Transverse colon (tissue), 4 donors: Measurements from ENCODE around the gene GFOD1. TPM values are rescaled to one million over a fixed set of nuclear protein-coding genes. Genes with fewer than 3 reads are reported as not detected.

Source experiments
- DNase-seq: peaks from one replicate; pipeline ENCODE4 v3.0.0-alpha.2; 2019
- H3K27ac ChIP-seq, 4 donors: fragments of 200-600 bp; sonication (generic); 2 replicates each; pipeline ENCODE4 v1.5.1; 2016 to 2018; ENCODE audit warnings: inconsistent platforms in 4 of 4
- H3K27me3 ChIP-seq: fragments of 200-600 bp; sonication (generic); 2 replicates; pipeline ENCODE4 v1.5.1; 2017; ENCODE audit warnings: inconsistent platforms
- H3K36me3 ChIP-seq, 4 donors: fragments of 200-600 bp; sonication (generic); 2 replicates each; pipeline ENCODE4 v1.5.1; 2017 to 2019; ENCODE audit warnings: inconsistent platforms in 4 of 4
- H3K4me1 ChIP-seq, 4 donors: fragments of 200-600 bp; sonication (generic); 2 replicates each; pipeline ENCODE4 v1.5.1; 2017 to 2020; ENCODE audit warnings: inconsistent platforms in 4 of 4
- H3K4me3 ChIP-seq, 4 donors: fragments of 200-600 bp; sonication (generic); 1 replicate in 1 of 4; 2 replicates in 3 of 4; pipeline versions ENCODE4 v1.5.1 to v1.6.1; 2017 to 2019; ENCODE audit warnings: inconsistent platforms in 4 of 4
- H3K9me3 ChIP-seq, 2 donors: fragments of 200-600 bp; sonication (generic); 2 replicates each; pipeline ENCODE4 v1.5.1; 2017 to 2019; ENCODE audit warnings: inconsistent platforms in 2 of 2
- EP300 ChIP-seq: sonication (generic); formaldehyde crosslinking; IDR thresholded peaks from one replicate; pipeline ENCODE4 v1.6.1; 2017; ENCODE audit warnings: antibody characterized with exemption, low read depth
- POLR2A ChIP-seq: fragments of 450-650 bp; IDR thresholded peaks from one replicate; pipeline ENCODE4 v1.6.1; 2016; ENCODE audit warnings: antibody characterized with exemption, mild to moderate bottlenecking, moderate library complexity
- POLR2AphosphoS5 ChIP-seq, 3 donors: sonication (generic); formaldehyde crosslinking; IDR thresholded peaks; one replicate each; pipeline ENCODE4 v1.6.1; 2016; ENCODE audit warnings: antibody characterized with exemption in 3 of 3
- WGBS, 2 donors: methylation state at CpG; one replicate each; pipeline ENCODE4 v1.1.5; 2018; ENCODE audit warnings: low coverage in 1 of 2; 5-methylcytosine and 5-hydroxymethylcytosine counted together
- in situ Hi-C, 4 donors: fragments of 200-750 bp; cut with MboI; loops; one replicate each; pipeline versions ENCODE4 v1.15.0 to v1.15.1; 2017; ENCODE audit warnings: low sequenced_read_pairs in 3 of 4, low pct_ligation_motif_present in 1 of 4, low pct_unique_long_range_greater_than_20kb in 1 of 4
- intact Hi-C: fragments of 100-400 bp; cut with DNase I; formaldehyde crosslinking; loops from one replicate; pipeline ENCODE4 v1.15.1; 2023; ENCODE audit warnings: low total_unique reads
- total RNA-seq, 4 donors: library from RNA; depleted of rRNA; stranded (reverse); fragments of >200 nt; gene quantifications; one replicate each; pipeline ENCODE4 v1.1.0, GENCODE V29; 2016
- TF ChIP-seq, protein P1 (sequence below), 5 experiments: fragments of 200-600 bp in 3 of 5; fragments of 450-650 bp in 2 of 5; sonication (generic) in 3 of 5; IDR thresholded peaks; 1 replicate in 2 of 5; 2 replicates in 3 of 5; pipeline ENCODE4 v1.5.1; 2016 to 2017; ENCODE audit warnings: antibody characterized with exemption in 5 of 5, inconsistent platforms in 3 of 5, mild to moderate bottlenecking in 2 of 5, moderate library complexity in 1 of 5

Gene GFOD1
- total RNA-seq, 4 donors from 2014 or later: 8.4 to 36.7 (median 19.9) TPM

GRCh38 chr6:13494137-13494536, 6.7 kb upstream of the GFOD1 start:
- Histone ChIP-seq H3K27ac (no peak overlapping the region), H3K4me3 (no peak overlapping the region), H3K4me1 (no peaks in the 10 kb centered on the region), H3K36me3 (no peaks in the 10 kb centered on the region), H3K9me3 (no peaks in the 10 kb centered on the region), H3K27me3 (no peaks in the 10 kb centered on the region)
- intact Hi-C loops: no loop called here
- 58 to 83% methylated on average over 2 to 3 of the region's 3 CpGs for WGBS, 2 donors
- in situ Hi-C loops: no loop called here
- TF ChIP-seq EP300 (no peak), POLR2AphosphoS5 (IDR thresholded peaks at IDR 0.05) (no peak)
- no peak for DNase-seq

DNA sequence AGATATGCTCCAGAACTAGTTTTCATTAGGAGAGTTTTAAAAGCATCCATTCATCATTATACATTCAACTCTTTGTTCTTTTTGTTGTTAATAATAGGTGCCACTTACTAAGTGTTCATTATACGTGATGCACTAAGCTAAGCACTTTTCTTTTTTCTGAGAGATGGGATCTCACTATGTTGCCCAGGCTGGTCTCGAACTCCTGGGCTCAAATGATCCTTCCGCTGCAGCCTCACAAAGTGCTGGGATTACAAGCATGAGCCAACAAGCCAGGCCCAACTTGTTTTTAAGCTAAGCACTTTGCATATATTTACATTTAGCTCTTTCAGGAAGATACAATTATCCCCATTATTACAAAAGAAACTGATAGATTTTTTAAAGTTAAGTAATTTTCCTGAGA, 5.7 kb upstream of the GFOD1 start:
- no peak overlapping the region for H3K27ac ChIP-seq
- no peak for DNase-seq
- no peaks in the 10 kb centered on the region for H3K36me3 ChIP-seq
- in situ Hi-C loops (no loop called here), intact Hi-C loops (no loop called here)
- no peaks in the 10 kb centered on the region for H3K9me3 ChIP-seq
- H3K4me3 ChIP-seq: no peak overlapping the region
- H3K4me1 ChIP-seq: peaks cover 0 to 7% (median 5%) of the 10 kb centered on the region in 4 donors
- WGBS, 2 donors: 91 to 93% methylated on average over 2 to 3 of the region's 3 CpGs
- no peak for TF ChIP-seq POLR2A
- TF ChIP-seq, protein P1, sequence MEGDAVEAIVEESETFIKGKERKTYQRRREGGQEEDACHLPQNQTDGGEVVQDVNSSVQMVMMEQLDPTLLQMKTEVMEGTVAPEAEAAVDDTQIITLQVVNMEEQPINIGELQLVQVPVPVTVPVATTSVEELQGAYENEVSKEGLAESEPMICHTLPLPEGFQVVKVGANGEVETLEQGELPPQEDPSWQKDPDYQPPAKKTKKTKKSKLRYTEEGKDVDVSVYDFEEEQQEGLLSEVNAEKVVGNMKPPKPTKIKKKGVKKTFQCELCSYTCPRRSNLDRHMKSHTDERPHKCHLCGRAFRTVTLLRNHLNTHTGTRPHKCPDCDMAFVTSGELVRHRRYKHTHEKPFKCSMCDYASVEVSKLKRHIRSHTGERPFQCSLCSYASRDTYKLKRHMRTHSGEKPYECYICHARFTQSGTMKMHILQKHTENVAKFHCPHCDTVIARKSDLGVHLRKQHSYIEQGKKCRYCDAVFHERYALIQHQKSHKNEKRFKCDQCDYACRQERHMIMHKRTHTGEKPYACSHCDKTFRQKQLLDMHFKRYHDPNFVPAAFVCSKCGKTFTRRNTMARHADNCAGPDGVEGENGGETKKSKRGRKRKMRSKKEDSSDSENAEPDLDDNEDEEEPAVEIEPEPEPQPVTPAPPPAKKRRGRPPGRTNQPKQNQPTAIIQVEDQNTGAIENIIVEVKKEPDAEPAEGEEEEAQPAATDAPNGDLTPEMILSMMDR (IDR thresholded peaks at IDR 0.05): no peak
- TF ChIP-seq POLR2AphosphoS5 (IDR thresholded peaks at IDR 0.05): no peak
- no peak for TF ChIP-seq EP300
- no peaks in the 10 kb centered on the region for H3K27me3 ChIP-seq

- peaks cover 0 to 10% (median 8%) of the 10 kb centered on the region in 4 donors for H3K4me1 ChIP-seq
- no peak for DNase-seq
- no peak overlapping the region for H3K27ac ChIP-seq
- intact Hi-C loops: no loop called here
- WGBS, 2 donors: 76 to 93% methylated on average over 2 of the region's 2 CpGs
- in situ Hi-C loops: no loop called here
- no peaks in the 10 kb centered on the region for H3K27me3 ChIP-seq
- no peaks in the 10 kb centered on the region for H3K9me3 ChIP-seq
- H3K4me3 ChIP-seq: no peak overlapping the region
- H3K36me3 ChIP-seq: no peaks in the 10 kb centered on the region
- TF ChIP-seq POLR2A (no peak), EP300 (no peak), POLR2AphosphoS5 (IDR thresholded peaks at IDR 0.05) (no peak)
- TF ChIP-seq, protein P1 (IDR thresholded peaks at IDR 0.05): no peak
Measured at GRCh38 chr6:13492357-13492756, 5.0 kb upstream of the GFOD1 start.

DNA sequence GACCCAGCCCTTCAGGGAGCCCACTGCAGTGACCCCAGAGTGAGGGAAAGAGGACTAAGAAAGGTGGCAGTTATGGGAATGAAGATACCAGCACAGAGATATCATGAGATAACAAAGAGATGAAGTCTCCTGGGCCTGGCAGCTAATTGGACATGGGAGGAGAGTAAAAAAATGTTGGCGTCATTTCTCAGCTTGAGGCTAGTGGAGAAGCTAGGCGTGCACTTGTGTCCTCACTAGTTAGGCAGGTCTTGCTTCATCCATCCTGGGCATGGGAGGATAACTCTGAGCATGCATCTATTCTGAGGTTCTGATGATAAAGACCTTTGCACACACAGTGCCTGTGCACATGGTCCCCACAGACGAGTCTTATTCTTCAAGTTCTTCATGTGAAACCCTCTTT, 4.1 kb upstream of the GFOD1 start:
- WGBS, 2 donors: 60 to 89% methylated on average over 1 to 3 of the region's 3 CpGs
- no peaks in the 10 kb centered on the region for H3K36me3 ChIP-seq
- TF ChIP-seq, protein P1 (IDR thresholded peaks at IDR 0.05): no peak
- TF ChIP-seq POLR2A (no peak), EP300 (no peak), POLR2AphosphoS5 (IDR thresholded peaks at IDR 0.05) (no peak)
- H3K9me3 ChIP-seq: no peaks in the 10 kb centered on the region
- in situ Hi-C loops: no loop called here
- DNase-seq: no peak
- H3K4me1 ChIP-seq: peaks cover 0 to 10% (median 8%) of the 10 kb centered on the region in 4 donors
- H3K27me3 ChIP-seq: no peaks in the 10 kb centered on the region
- H3K4me3 ChIP-seq: no peak overlapping the region
- H3K27ac ChIP-seq: no peak overlapping the region
- intact Hi-C loops: no loop called here

GRCh38 chr6:13490402-13490801, 3.0 kb upstream of the GFOD1 start:
- Histone ChIP-seq H3K36me3 (no peaks in the 10 kb centered on the region), H3K27me3 (no peaks in the 10 kb centered on the region), H3K27ac (no peak overlapping the region), H3K9me3 (no peaks in the 10 kb centered on the region), H3K4me1 (peaks cover 0 to 21% (median 13%) of the 10 kb centered on the region in 4 donors), H3K4me3 (no peak overlapping the region)
- WGBS, 2 donors: 83 to 95% methylated on average over 1 to 3 of the region's 3 CpGs
- no peak for DNase-seq
- in situ Hi-C loops: no loop called here
- intact Hi-C loops: no loop called here
- TF ChIP-seq, protein P1 (IDR thresholded peaks at IDR 0.05): no peak
- TF ChIP-seq EP300: no peak
- TF ChIP-seq POLR2A: no peak
- no peak for TF ChIP-seq POLR2AphosphoS5 (IDR thresholded peaks at IDR 0.05)
